Nephron progenitor cell (in vitro differentiated cells): Measurements from ENCODE around the gene FBXL13.
"Not testable (repeated sequence)": the region's sequence is repeated elsewhere in the genome, so short reads cannot be mapped to it uniquely, and the experiment has no call there.

Experiments
- DNase-seq: peaks from one replicate; pipeline ENCODE4 v3.0.0; 2021
- H3K27ac Mint-ChIP-seq: 2 replicates; pipeline ENCODE4 v1.8.0; 2021; ENCODE audit warnings: mild to moderate bottlenecking, moderate library complexity, mixed read lengths
- H3K27me3 Mint-ChIP-seq: 2 replicates; pipeline ENCODE4 v1.8.0; 2021; ENCODE audit warnings: mild to moderate bottlenecking, low read depth, mixed read lengths; ENCODE audit not compliant: poor library complexity
- H3K36me3 Mint-ChIP-seq: 2 replicates; pipeline ENCODE4 v1.8.0; 2021; ENCODE audit warnings: low read depth, mixed read lengths
- H3K4me1 Mint-ChIP-seq: 2 replicates; pipeline ENCODE4 v1.8.0; 2021; ENCODE audit warnings: mixed read lengths
- H3K4me3 Mint-ChIP-seq: 2 replicates; pipeline ENCODE4 v1.8.0; 2021; ENCODE audit warnings: mild to moderate bottlenecking, moderate library complexity, mixed read lengths
- H3K9me3 Mint-ChIP-seq: 2 replicates; pipeline ENCODE4 v1.8.0; 2021; ENCODE audit warnings: mild to moderate bottlenecking, moderate library complexity, mixed read lengths
- TF ChIP-seq, protein P1 (sequence below): fragments of 200-600 bp; sonication (generic); IDR thresholded peaks from 2 replicates; pipeline ENCODE4 v1.5.0; 2021; ENCODE audit warnings: antibody characterized with exemption

FBXL13 gene

DNA sequence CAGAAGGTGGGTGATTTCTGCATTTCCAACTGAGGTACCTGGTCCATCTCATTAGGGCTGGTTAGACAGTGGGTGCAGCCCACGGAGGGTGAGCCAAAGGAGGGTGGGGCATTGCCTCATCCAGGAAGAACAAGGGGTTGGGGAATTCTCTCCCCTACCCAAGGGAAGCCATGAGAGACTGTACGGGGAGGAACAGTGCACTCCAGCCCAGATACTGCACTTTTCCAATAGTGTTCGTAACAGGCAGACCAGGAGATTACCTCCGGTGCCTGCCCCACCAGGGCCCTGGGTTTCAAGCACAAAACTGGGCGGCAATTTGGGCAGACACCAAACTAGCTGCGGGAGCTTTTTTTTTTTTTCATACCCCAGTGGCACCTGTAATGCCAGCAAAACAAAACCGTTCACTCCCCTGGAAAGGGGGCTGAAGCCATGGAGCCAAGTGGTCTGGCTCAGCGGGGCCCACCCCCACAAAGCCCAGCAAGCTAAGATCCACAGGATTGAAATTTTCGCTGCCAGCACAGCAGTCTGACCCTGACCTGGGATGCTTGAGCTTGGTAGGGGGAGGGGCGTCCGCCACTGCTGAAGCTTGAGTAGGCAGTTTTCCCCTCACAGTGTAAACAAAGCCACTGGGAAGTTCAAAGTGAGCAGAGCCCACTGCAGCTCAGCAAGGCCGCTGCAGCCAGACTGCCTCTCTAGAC, 31.6 kb upstream of the FBXL13 start:
- peaks cover 73% of the 10 kb centered on the region for H3K36me3 Mint-ChIP-seq
- H3K9me3 Mint-ChIP-seq: peaks cover 25% of the 10 kb centered on the region
- H3K4me3 Mint-ChIP-seq: peak overlapping the region; percentile 41
- H3K4me1 Mint-ChIP-seq: peaks cover 30% of the 10 kb centered on the region
- peak overlapping the region; percentile 82 for H3K27ac Mint-ChIP-seq
- peaks cover 2% of the 10 kb centered on the region for H3K27me3 Mint-ChIP-seq
- peak; percentile 76 for DNase-seq
- TF ChIP-seq, protein P1, sequence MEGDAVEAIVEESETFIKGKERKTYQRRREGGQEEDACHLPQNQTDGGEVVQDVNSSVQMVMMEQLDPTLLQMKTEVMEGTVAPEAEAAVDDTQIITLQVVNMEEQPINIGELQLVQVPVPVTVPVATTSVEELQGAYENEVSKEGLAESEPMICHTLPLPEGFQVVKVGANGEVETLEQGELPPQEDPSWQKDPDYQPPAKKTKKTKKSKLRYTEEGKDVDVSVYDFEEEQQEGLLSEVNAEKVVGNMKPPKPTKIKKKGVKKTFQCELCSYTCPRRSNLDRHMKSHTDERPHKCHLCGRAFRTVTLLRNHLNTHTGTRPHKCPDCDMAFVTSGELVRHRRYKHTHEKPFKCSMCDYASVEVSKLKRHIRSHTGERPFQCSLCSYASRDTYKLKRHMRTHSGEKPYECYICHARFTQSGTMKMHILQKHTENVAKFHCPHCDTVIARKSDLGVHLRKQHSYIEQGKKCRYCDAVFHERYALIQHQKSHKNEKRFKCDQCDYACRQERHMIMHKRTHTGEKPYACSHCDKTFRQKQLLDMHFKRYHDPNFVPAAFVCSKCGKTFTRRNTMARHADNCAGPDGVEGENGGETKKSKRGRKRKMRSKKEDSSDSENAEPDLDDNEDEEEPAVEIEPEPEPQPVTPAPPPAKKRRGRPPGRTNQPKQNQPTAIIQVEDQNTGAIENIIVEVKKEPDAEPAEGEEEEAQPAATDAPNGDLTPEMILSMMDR: no peak

DNA sequence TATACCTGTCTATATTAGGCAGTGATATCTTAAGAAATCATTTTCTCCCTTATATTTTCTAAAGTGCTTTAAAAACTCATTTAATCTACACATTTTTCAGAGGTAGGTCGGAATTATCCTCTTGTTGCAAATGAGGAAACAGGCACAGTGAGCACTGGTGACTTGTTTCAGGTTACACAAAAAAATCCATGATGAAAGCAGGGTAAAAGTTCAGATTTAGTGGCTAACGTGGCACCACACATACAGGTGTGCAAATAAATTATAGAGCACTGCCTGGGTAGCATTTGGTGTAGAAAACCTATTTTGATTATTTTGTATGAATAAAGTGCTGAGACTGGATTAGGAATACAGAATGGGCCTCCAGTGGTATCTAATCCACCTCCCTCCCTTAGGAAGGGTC, 26.9 kb upstream of the FBXL13 start:
- no peak for DNase-seq
- Mint-ChIP-seq H3K27me3 (no peaks in the 10 kb centered on the region), H3K4me1 (peaks cover 18% of the 10 kb centered on the region), H3K36me3 (peaks cover 57% of the 10 kb centered on the region), H3K9me3 (no peaks in the 10 kb centered on the region), H3K27ac (no peak overlapping the region), H3K4me3 (no peak overlapping the region)
- TF ChIP-seq, protein P1: no peak

DNA sequence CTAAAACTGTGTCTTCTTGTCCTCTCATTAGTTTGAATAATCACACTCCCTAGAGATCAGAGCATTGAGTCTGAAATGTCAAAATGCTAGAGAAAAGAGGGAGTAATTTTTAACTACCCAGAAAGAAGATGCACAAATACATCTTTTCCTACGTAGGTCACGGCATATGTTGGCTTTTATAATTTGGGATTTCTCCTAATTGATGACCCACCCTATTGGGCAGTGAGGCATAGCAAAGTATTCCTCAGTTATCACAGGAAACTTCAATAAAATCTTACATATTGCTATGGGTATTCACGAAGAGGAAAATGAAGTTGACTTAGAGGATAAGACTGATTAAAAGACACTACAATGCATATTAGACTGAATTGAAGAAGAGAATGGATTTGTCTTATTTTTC, 25.8 kb upstream of the FBXL13 start:
- H3K9me3 Mint-ChIP-seq: no peaks in the 10 kb centered on the region
- peaks cover 6% of the 10 kb centered on the region for H3K4me1 Mint-ChIP-seq
- H3K27me3 Mint-ChIP-seq: no peaks in the 10 kb centered on the region
- no peak overlapping the region for H3K27ac Mint-ChIP-seq
- peaks cover 65% of the 10 kb centered on the region for H3K36me3 Mint-ChIP-seq
- no peak overlapping the region for H3K4me3 Mint-ChIP-seq
- TF ChIP-seq, protein P1: no peak
- DNase-seq: no peak

DNA sequence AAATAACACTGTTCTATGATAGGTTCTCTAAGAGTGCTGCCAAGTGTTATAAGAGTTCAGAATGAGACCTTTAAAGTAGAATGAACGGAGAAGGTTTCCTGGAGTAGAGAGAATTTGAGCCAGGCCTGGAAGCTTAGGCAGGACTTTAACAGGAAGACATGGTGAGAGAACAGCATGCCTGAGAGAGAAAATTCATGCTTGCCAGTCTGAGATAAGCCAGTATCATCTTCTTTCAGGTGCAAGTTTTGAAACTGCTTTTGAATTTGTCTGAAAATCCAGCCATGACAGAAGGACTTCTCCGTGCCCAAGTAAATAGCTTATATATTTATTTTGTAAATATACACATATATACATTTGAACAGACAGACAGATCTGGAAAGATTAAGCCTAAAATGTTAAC, 22.4 kb upstream of the FBXL13 start:
- no peak for DNase-seq
- H3K9me3 Mint-ChIP-seq: no peaks in the 10 kb centered on the region
- H3K4me1 Mint-ChIP-seq: no peaks in the 10 kb centered on the region
- no peak overlapping the region for H3K27ac Mint-ChIP-seq
- peaks cover 62% of the 10 kb centered on the region for H3K36me3 Mint-ChIP-seq
- no peaks in the 10 kb centered on the region for H3K27me3 Mint-ChIP-seq
- no peak overlapping the region for H3K4me3 Mint-ChIP-seq
- TF ChIP-seq, protein P1: no peak

DNA sequence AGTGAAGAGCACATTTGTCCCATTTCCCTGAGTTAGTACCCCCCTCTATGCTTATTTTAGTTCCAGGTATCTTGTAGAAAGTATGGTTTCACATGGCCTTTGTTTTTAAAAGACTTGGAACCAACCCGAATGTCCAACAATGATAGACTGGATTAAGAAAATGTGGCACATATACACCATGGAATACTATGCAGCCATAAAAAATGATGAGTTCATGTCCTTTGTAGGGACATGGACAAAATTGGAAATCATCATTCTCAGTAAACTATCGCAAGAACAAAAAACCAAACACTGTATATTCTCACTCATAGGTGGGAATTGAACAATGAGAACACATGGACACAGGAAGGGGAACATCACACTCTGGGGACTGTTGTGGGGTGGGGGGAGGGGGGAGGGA, 21.0 kb upstream of the FBXL13 start:
- not testable (repeated sequence) for H3K27ac Mint-ChIP-seq, H3K4me3 Mint-ChIP-seq, H3K9me3 Mint-ChIP-seq, H3K27me3 Mint-ChIP-seq, H3K4me1 Mint-ChIP-seq, DNase-seq
- H3K36me3 Mint-ChIP-seq: peaks cover 59% of the 10 kb centered on the region

DNA sequence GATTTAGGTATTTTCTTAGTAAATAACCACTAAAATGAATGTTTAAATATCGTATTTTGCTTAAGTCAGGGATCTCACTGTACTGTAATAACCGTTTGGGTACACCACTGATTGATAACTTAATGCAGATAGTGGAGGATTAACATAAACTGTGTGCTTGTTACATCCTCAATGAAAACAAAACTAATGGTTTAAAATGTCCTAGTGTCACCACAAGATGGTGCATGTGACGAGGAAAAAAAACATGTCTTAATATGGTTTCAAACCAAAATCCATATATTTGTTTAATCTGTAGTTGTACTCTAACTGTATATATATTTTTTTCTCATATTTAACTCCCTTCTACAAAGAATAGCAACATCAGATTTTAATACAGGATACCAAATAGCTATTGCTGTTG, 19.5 kb upstream of the FBXL13 start:
- H3K4me3 Mint-ChIP-seq: no peak overlapping the region
- no peaks in the 10 kb centered on the region for H3K4me1 Mint-ChIP-seq
- H3K9me3 Mint-ChIP-seq: no peaks in the 10 kb centered on the region
- H3K27me3 Mint-ChIP-seq: no peaks in the 10 kb centered on the region
- TF ChIP-seq, protein P1: no peak
- no peak overlapping the region for H3K27ac Mint-ChIP-seq
- H3K36me3 Mint-ChIP-seq: peaks cover 67% of the 10 kb centered on the region
- DNase-seq: no peak
